H7 (cell line): ENCODE results near the gene STK38. TPM values are rescaled to one million over a fixed set of nuclear protein-coding genes. Genes with fewer than 3 reads are reported as not detected.
"Not testable (repeated sequence)": the region's sequence is repeated elsewhere in the genome, so short reads cannot be mapped to it uniquely, and the experiment has no call there.

Source experiments
- DNase-seq: peaks from one replicate; pipeline ENCODE4 v3.0.0; 2012
- H3K27me3 ChIP-seq: 2 replicates; pipeline ENCODE4 v1.6.0; 2011; ENCODE audit warnings: mild to moderate bottlenecking, low read length; ENCODE audit not compliant: control insufficient read depth, insufficient read depth
- H3K36me3 ChIP-seq: replicated peaks from 2 replicates; pipeline ENCODE4 v1.5.1; 2011; ENCODE audit warnings: low read length; ENCODE audit not compliant: control insufficient read depth, insufficient read depth
- H3K4me3 ChIP-seq: 2 replicates; pipeline ENCODE4 v1.5.1; 2011; ENCODE audit warnings: low read depth, mild to moderate bottlenecking, control low read depth, low read length, moderate library complexity; ENCODE audit not compliant: insufficient read depth
- total RNA-seq: library from RNA; depleted of rRNA; stranded (reverse); fragments of >200 nt; shearing (Covaris generic); gene quantifications from 2 replicates; pipeline ENCODE4 v1.2.3, GENCODE V29; 2014; rRNA removed

The STK38 gene
- 7.6 and 8.7 TPM in 2 replicates for total RNA-seq

- peak; percentile 98 for DNase-seq
These were observed at the start of gene STK38 for GRCh38 chr6:36546920-36547645. Gene STK38, minus strand, starts transcription at chr6:36547479. Its CDS starts 7,277 bp downstream, at chr6:36540202.

DNA sequence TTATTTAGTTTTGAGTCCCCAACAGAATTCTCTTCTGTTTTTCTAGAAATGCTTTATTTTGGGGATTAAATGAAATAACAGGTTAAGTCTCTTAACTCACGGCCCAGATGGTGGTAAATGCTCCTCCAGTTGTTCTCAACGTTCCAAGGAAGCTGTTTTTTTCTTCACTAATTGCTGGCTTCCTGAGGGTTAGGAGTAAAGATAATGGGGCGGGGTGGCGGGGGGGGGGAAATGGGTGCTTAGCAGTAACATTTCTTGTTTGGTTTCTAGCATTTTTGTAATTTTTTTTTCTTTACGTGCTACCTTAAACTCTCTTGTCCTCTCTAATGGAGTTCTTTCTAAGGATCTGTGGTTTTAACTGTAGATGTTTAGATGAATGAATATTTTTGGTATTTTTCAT is 49.1 kb upstream of the STK38 start:
- no peaks in the 10 kb centered on the region for H3K27me3 ChIP-seq
- peak overlapping the region; percentile 94 for H3K4me3 ChIP-seq
- peaks cover 46% of the 10 kb centered on the region for H3K36me3 ChIP-seq
- no peak for DNase-seq

More at GRCh38 chr6:36546920-36547645, at the start of gene STK38:
- H3K36me3 ChIP-seq, result no peaks in the 10 kb centered on the region
- peak within 1 kb of the TSS; percentile 88 for H3K4me3 ChIP-seq
- H3K27me3 ChIP-seq, result no peaks in the 10 kb centered on the region

DNA sequence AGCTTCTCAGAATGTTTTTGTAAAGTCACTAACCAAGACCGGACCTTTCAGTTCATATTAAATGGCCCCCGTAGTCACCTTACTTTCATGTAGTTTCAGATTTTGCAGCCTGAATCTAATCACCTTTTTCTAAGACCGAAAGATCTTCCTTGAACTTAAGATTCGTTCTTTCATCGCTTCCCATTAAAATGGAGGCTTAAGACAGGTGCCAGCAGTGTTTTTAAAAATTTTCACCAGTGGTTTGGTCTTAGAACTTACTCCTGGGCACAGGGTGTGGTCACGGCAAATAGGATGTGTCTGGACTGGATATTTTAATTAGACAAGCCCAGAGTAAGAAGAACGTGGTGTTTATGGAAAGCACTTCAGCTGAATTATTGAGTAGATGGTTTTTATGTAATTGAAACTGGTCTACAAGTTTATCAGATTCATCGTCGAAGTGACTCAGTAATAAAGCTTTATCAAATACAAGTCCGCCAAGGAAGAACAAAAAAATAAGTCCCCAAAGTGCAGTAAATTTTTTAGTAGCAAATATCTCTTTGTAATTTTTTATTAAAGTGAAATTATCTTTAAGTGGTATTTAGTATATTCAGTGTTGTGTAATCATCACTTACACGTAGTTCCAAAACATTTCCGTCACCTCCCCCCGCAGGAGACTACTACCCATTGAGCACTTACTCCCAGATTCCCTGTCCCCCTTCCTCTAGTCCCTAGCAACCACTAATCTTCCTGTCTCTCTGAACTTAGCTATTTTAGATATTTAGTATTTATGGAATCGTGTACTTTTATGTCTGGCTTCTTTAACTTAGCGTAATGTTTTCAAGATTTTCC is 47.8 kb upstream of the STK38 start:
- H3K36me3 ChIP-seq, result peaks cover 34% of the 10 kb centered on the region
- DNase-seq, result peak; percentile 49
- no peaks in the 10 kb centered on the region for H3K27me3 ChIP-seq
- peak overlapping the region; percentile 94 for H3K4me3 ChIP-seq

DNA sequence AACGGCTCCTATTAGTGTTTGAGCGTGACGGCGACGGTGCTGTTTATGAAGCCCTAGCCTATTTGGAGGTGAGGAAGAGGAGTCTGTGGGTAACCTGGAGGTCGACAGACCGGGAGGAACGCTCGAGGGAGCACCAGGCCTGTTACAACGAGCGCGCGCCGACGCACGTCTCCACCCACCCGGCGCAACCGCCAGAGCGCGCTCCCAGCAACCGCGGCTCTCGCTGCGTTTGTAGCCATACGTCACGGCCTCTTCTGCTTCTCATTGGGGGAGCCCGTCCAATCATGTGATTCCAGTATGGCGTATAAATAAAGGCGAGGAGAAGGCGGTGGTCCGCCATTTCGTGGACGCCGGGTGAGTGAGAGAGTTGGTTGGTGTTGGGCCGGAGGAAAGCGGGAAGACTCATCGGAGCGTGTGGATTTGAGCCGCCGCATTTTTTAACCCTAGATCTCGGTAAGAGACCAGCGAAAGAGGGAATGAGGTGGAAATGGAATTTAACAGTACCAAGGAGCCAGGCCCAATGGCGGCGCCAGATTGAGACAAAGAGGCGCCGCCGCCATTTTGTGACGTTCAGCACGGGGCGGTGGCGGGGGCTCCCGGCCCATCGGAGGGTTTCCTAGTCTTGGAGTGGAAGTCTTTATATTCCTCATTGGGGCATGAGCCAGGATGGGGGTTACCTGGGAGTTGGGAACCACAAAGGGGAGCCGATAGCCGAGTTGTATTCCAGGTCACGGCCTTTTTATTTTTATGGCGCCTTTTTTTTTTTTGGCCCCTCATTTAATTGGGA is 46.9 kb upstream of the STK38 start, which contains the start of gene SRSF3:
TSS of gene SRSF3 (plus strand) at position 334 of the 787 bp plus-strand sequence. CDS start 2,401 bp downstream, outside the sequence.
- peak within 1 kb of the TSS; percentile 94 for H3K4me3 ChIP-seq
- H3K27me3 ChIP-seq, result no peaks in the 10 kb centered on the region
- DNase-seq, result peak; percentile 95
- peaks cover 27% of the 10 kb centered on the region for H3K36me3 ChIP-seq

DNA sequence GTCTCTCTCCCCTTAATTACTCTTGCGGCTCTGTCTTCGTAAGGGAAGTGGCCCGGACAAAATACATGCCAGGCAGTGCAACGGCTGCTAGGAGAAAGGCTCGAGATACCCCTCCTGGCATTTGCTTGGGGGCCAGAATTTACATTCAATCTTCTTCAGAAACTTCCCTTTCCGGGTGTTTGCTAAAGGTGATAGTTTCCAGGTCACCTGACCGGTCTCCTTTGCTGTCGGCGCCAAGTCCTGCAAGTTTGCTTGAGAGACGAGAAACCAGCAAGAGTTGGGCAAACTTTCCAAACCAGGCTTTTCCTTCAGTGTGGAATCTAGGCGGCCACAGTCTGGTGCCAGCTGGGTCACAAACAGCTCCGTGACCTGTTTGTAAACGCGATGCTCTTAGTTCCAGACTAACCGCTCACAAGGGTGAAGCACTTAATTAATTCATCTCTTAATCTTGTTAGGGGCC is 46.3 kb upstream of the STK38 start:
- no peaks in the 10 kb centered on the region for H3K27me3 ChIP-seq
- peak; percentile 61 for DNase-seq
- H3K4me3 ChIP-seq, result peak overlapping the region; percentile 94
- H3K36me3 ChIP-seq, result peaks cover 21% of the 10 kb centered on the region

- Histone ChIP-seq H3K36me3 (peaks cover 9% of the 10 kb centered on the region), H3K27me3 (no peaks in the 10 kb centered on the region), H3K4me3 (no peak overlapping the region)
- no peak for DNase-seq
These were observed 45.0 kb upstream of the STK38 start for GRCh38 chr6:36592221-36592655.

DNA sequence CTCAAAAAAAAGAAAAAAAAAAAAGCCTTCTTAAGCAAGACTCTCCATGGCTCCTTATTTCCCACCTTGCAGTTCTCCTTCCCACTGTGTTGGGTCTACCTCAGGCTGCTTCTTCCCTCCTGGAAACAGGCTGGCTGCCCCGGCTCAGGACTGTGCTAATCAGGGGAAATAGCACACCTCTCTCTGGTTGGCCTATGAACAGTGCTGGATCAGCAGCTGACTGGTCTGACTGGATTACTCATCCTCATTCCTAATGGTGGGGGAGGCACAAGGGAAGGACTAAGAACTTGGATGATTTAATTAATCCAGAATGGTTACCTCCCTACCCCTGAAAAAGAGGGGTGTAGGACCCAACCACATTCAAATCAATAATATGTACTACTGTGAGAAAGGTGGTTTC is 43.0 kb upstream of the STK38 start:
- Histone ChIP-seq H3K27me3 (no peaks in the 10 kb centered on the region), H3K36me3 (no peaks in the 10 kb centered on the region; the same call in 1 of the 2 replicates), H3K4me3 (no peak overlapping the region)
- peak; percentile 35 for DNase-seq

- not testable (repeated sequence) for H3K27me3 ChIP-seq, H3K4me3 ChIP-seq, H3K36me3 ChIP-seq, DNase-seq
These were observed 41.7 kb upstream of the STK38 start for GRCh38 chr6:36589025-36589400.

DNA sequence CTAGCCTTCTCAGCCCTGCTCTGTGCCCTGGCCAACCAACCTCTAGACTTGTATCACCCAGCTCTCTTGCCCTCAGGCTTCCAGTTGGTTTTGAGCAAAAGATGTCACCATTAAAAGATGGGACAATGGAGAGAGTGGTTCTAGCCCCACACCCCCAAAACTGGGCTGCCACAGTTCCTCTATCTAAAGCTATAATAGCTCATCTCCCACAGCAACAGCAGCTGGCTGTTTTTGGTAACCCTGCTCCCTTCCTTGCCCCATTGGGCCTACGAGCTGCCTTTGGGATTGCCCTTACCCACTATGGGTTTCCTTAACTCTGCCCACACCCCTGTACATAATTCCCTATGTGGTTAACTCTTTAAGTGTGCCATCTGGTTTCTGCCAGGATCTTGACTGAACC is 39.3 kb upstream of the STK38 start:
- H3K4me3 ChIP-seq, result no peak overlapping the region
- H3K36me3 ChIP-seq, result no peaks in the 10 kb centered on the region
- H3K27me3 ChIP-seq, result no peaks in the 10 kb centered on the region
- DNase-seq, result no peak

GRCh38 chr6:36581716-36582115 is 34.4 kb upstream of the STK38 start:
- no peaks in the 10 kb centered on the region for H3K36me3 ChIP-seq
- no peaks in the 10 kb centered on the region for H3K27me3 ChIP-seq
- DNase-seq, result no peak
- H3K4me3 ChIP-seq, result no peak overlapping the region

DNA sequence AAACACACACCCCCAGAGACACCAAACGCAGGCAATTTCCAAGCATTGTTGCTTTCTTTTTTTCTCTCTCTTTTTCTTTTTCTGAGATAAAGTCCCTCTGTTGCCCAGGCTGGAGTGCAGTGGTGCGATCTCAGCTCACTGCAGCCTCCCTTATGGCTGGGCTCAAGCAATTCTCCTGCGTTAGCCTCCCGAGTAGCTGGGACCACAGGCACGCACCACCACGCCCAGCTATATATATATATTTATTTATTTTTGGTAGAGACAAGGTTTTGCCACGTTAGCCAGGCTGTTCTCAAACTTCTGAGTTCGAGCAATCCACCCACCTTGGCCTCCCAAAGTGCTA is 32.9 kb upstream of the STK38 start:
- H3K36me3 ChIP-seq, result no peaks in the 10 kb centered on the region
- DNase-seq, result no peak
- no peak overlapping the region for H3K4me3 ChIP-seq
- no peaks in the 10 kb centered on the region for H3K27me3 ChIP-seq

GRCh38 chr6:36578431-36578830 is 31.2 kb upstream of the STK38 start:
- no peak overlapping the region for H3K4me3 ChIP-seq
- no peaks in the 10 kb centered on the region for H3K27me3 ChIP-seq

DNA sequence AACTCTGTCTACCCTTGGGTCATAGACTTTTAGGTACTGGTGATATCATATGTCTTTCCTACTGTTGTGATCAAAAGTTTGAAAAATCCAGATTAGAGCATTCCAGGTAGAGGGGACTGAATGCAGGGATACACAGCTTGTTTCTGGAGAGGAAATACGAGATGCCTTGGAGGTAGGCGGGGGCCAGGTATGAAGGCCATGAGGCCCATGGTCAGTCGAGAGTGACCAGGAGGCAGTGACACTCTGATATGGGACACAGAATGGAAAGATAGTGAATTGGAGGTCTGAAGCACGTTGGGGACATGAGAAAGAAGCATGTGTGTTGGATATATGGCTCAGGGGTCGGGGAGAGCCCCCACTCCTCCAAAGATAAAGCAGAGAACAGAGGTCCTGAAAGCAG is 30.8 kb upstream of the STK38 start:
- no peak for DNase-seq
- no peak overlapping the region for H3K4me3 ChIP-seq
- H3K36me3 ChIP-seq, result no peaks in the 10 kb centered on the region
- H3K27me3 ChIP-seq, result no peaks in the 10 kb centered on the region

More at GRCh38 chr6:36578431-36578830, 31.2 kb upstream of the STK38 start:
- DNase-seq, result no peak
- H3K36me3 ChIP-seq, result no peaks in the 10 kb centered on the region

- Histone ChIP-seq H3K27me3 (no peaks in the 10 kb centered on the region), H3K36me3 (no peaks in the 10 kb centered on the region), H3K4me3 (no peak overlapping the region)
- DNase-seq, result no peak
These were observed 30.0 kb upstream of the STK38 start for GRCh38 chr6:36577301-36577700.
